ENCODE results near the gene LPAR5. TPM values are rescaled to one million over a fixed set of nuclear protein-coding genes. Genes with fewer than 3 reads are reported as not detected.
A peak's percentile ranks its signal among the peaks of the same experiment; 100 is the strongest.

The LPAR5 gene
- total RNA-seq, 1 donor from 2014 or later, result 7.0 TPM

- peaks cover 21% of the 10 kb centered on the region for H3K4me1 ChIP-seq
- intact Hi-C loops (cut with micrococcal nuclease), result no loop called here
- no peak for DNase-seq
- no peak overlapping the region for H3K4me3 ChIP-seq
- H3K27me3 ChIP-seq (ENCODE audit: low read depth), result no peaks in the 10 kb centered on the region
- H3K9me3 ChIP-seq (replicated peaks), result no peaks in the 10 kb centered on the region
- peak overlapping the region; percentile 81 for H3K27ac ChIP-seq (replicated peaks)
- TF ChIP-seq CTCF (IDR thresholded peaks at IDR 0.05; ENCODE audit: borderline replicate concordance), result no peak
- peaks cover 84% of the 10 kb centered on the region for H3K36me3 ChIP-seq
Observed at GRCh38 chr12:6653342-6653741, 17.6 kb upstream of the LPAR5 start.

GRCh38 chr12:6652391-6652790 lies 16.6 kb upstream of the LPAR5 start:
- Histone ChIP-seq H3K4me3 (no peak overlapping the region), H3K36me3 (peaks cover 83% of the 10 kb centered on the region), H3K27ac (replicated peaks) (peak overlapping the region; percentile 81), H3K9me3 (replicated peaks) (no peaks in the 10 kb centered on the region), H3K27me3 (ENCODE audit: low read depth) (no peaks in the 10 kb centered on the region), H3K4me1 (peaks cover 27% of the 10 kb centered on the region)
- TF ChIP-seq CTCF (IDR thresholded peaks at IDR 0.05; ENCODE audit: borderline replicate concordance), result no peak
- DNase-seq, result no peak
- intact Hi-C loops (cut with micrococcal nuclease), result no loop called here

- Histone ChIP-seq H3K9me3 (replicated peaks) (no peaks in the 10 kb centered on the region), H3K36me3 (peaks cover 67% of the 10 kb centered on the region), H3K4me1 (peaks cover 36% of the 10 kb centered on the region), H3K27ac (replicated peaks) (no peak overlapping the region), H3K27me3 (ENCODE audit: low read depth) (no peaks in the 10 kb centered on the region), H3K4me3 (no peak overlapping the region)
- intact Hi-C loops (cut with micrococcal nuclease), result no loop called here
- TF ChIP-seq CTCF (IDR thresholded peaks at IDR 0.05; ENCODE audit: borderline replicate concordance), result no peak
- DNase-seq, result no peak
Observed at GRCh38 chr12:6650832-6651231, 15.1 kb upstream of the LPAR5 start.

GRCh38 chr12:6647083-6647604 lies 11.4 kb upstream of the LPAR5 start, which contains the start of gene ACRBP:
Gene ACRBP, minus strand, starts transcription at chr12:6647432. Its CDS starts 66 bp downstream, at chr12:6647366.
- Histone ChIP-seq H3K27ac (replicated peaks) (peak within 1 kb of the TSS; percentile 60), H3K4me1 (peaks cover 15% of the 10 kb centered on the region)
- intact Hi-C loops (cut with micrococcal nuclease), result no loop called here

GRCh38 chr12:6646276-6647082 lies 10.7 kb upstream of the LPAR5 start:
- peaks cover 15% of the 10 kb centered on the region for H3K4me1 ChIP-seq
- peak overlapping the region; percentile 65 for H3K4me3 ChIP-seq
- H3K27me3 ChIP-seq (ENCODE audit: low read depth), result no peaks in the 10 kb centered on the region
- intact Hi-C loops (cut with micrococcal nuclease), result no loop called here
- peak overlapping the region; percentile 60 for H3K27ac ChIP-seq (replicated peaks)
- DNase-seq, result no peak
- H3K36me3 ChIP-seq, result peaks cover 29% of the 10 kb centered on the region
- peaks cover 12% of the 10 kb centered on the region for H3K9me3 ChIP-seq (replicated peaks)
- TF ChIP-seq CTCF (IDR thresholded peaks at IDR 0.05; ENCODE audit: borderline replicate concordance), result no peak

More at GRCh38 chr12:6647083-6647604, 11.4 kb upstream of the LPAR5 start, which contains the start of gene ACRBP:
- Histone ChIP-seq H3K9me3 (replicated peaks) (peaks cover 12% of the 10 kb centered on the region), H3K27me3 (ENCODE audit: low read depth) (no peaks in the 10 kb centered on the region), H3K4me3 (peak within 1 kb of the TSS; percentile 65), H3K36me3 (peaks cover 35% of the 10 kb centered on the region)
- peak; percentile 85 for DNase-seq
- no peak for TF ChIP-seq CTCF (IDR thresholded peaks at IDR 0.05; ENCODE audit: borderline replicate concordance)

Measured in left ventricle myocardium inferior (tissue), 1 donor.